MM.1S (cell line): ENCODE results near the gene SMARCAD1.

ENCODE experiments used
- DNase-seq: peaks from one replicate; pipeline ENCODE4 v3.0.0-alpha.2; 2015
- H2AFZ ChIP-seq: fragments of 300-600 bp; sonication (generic); 2 replicates; pipeline ENCODE4 v1.6.0; 2016; ENCODE audit warnings: antibody characterized with exemption, low read length
- H3F3A ChIP-seq: fragments of 300-600 bp; sonication (generic); 2 replicates; pipeline ENCODE4 v1.6.1; 2016; ENCODE audit warnings: mild to moderate bottlenecking, antibody characterized with exemption, low read length, moderate library complexity, mixed read lengths; ENCODE audit not compliant: insufficient read depth
- H3K27ac ChIP-seq: fragments of 300-600 bp; sonication (generic); 2 replicates; pipeline ENCODE4 v1.5.1; 2016; ENCODE audit warnings: mild to moderate bottlenecking, low read length
- H3K27me3 ChIP-seq: fragments of 300-600 bp; sonication (generic); replicated peaks from 2 replicates; pipeline ENCODE4 v1.6.0; 2016; ENCODE audit warnings: low read length; ENCODE audit not compliant: insufficient read depth
- H3K36me3 ChIP-seq: fragments of 300-600 bp; sonication (generic); replicated peaks from 2 replicates; pipeline ENCODE4 v1.6.1; 2016; ENCODE audit warnings: mild to moderate bottlenecking, low read length, mixed read lengths; ENCODE audit not compliant: insufficient read depth
- H3K4me1 ChIP-seq: fragments of 300-600 bp; sonication (generic); 2 replicates; pipeline ENCODE4 v1.6.1; 2016; ENCODE audit warnings: low read length, mixed read lengths
- H3K4me2 ChIP-seq: fragments of 300-600 bp; sonication (generic); 2 replicates; pipeline ENCODE4 v1.6.0; 2016; ENCODE audit warnings: low read depth, low read length
- H3K4me3 ChIP-seq: fragments of 300-600 bp; sonication (generic); 2 replicates; pipeline ENCODE4 v1.5.1; 2016; ENCODE audit warnings: low read length, mixed read lengths
- H3K79me2 ChIP-seq: fragments of 300-600 bp; sonication (generic); 2 replicates; pipeline ENCODE4 v1.6.1; 2016; ENCODE audit warnings: mixed run types, low read length, mixed read lengths
- H3K9ac ChIP-seq: fragments of 300-600 bp; sonication (generic); 2 replicates; pipeline ENCODE4 v1.6.1; 2016; ENCODE audit warnings: low read length, mixed read lengths
- H3K9me2 ChIP-seq: fragments of 300-600 bp; sonication (generic); replicated peaks from 2 replicates; pipeline ENCODE4 v1.6.1; 2016; ENCODE audit warnings: mild to moderate bottlenecking, low read length, mixed read lengths; ENCODE audit not compliant: insufficient read depth
- H3K9me3 ChIP-seq: fragments of 300-600 bp; sonication (generic); replicated peaks from 2 replicates; pipeline ENCODE4 v1.6.1; 2016; ENCODE audit warnings: mild to moderate bottlenecking, low read length, mixed read lengths; ENCODE audit not compliant: insufficient read depth
- H4K20me1 ChIP-seq: fragments of 300-600 bp; sonication (generic); 2 replicates; pipeline ENCODE4 v1.6.1; 2016; ENCODE audit warnings: mild to moderate bottlenecking, low read length, moderate library complexity, mixed read lengths; ENCODE audit not compliant: insufficient read depth
- CTCF ChIP-seq: fragments of 300-600 bp; sonication (generic); IDR thresholded peaks from 2 replicates; pipeline ENCODE4 v1.5.1; 2016; ENCODE audit warnings: antibody characterized with exemption, low read length, mixed read lengths
- EZH2 ChIP-seq: fragments of 300-600 bp; sonication (generic); optimal IDR thresholded peaks from 2 replicates; pipeline ENCODE3; 2017; ENCODE audit warnings: low read depth, mild to moderate bottlenecking, antibody characterized with exemption, low read length, mixed read lengths
- EZH2phosphoT487 ChIP-seq: fragments of 300-600 bp; sonication (generic); IDR thresholded peaks from 2 replicates; pipeline ENCODE4 v1.6.1; 2018; ENCODE audit warnings: antibody characterized with exemption, low read length

The SMARCAD1 gene

DNA sequence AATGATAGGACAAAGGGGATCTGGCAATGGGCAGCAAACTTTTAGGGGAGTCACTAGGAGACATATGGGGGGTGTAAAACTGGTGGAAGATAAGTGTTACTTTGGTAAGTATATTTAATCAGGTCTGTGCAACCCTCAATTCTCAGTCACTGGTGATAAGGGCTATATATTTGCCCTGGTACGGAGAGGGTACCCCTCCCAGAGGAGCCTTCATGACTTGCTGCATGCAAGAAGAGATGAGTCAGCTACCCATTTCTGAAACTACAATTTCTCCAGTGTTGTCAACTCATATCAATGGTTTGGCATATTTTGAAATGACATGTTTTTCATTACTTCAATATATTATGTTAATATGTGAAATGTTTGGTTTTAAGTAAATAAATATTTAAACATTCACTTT, 14.3 kb downstream of the SMARCAD1 start:
- H3K36me3 ChIP-seq = 0 out of 2 replicates have a peak, but pooled peaks cover 3% of the 10 kb centered on the region
- no peak overlapping the region for H3K4me3 ChIP-seq
- H2AFZ ChIP-seq = no peak overlapping the region
- no peaks in the 10 kb centered on the region for H3K27me3 ChIP-seq
- no peak overlapping the region for H3K4me2 ChIP-seq
- H3K79me2 ChIP-seq = peaks cover 17% of the 10 kb centered on the region; the same call in 1 of the 2 replicates
- DNase-seq = no peak
- no peak overlapping the region for H3K9ac ChIP-seq
- H3K9me3 ChIP-seq = no peaks in the 10 kb centered on the region
- no peak overlapping the region for H3K27ac ChIP-seq
- no peaks in the 10 kb centered on the region for H3F3A ChIP-seq
- no peaks in the 10 kb centered on the region for H4K20me1 ChIP-seq
- no peaks in the 10 kb centered on the region for H3K4me1 ChIP-seq
- TF ChIP-seq CTCF (no peak), EZH2phosphoT487 (no peak), EZH2 (no peak)
- no peaks in the 10 kb centered on the region for H3K9me2 ChIP-seq

DNA sequence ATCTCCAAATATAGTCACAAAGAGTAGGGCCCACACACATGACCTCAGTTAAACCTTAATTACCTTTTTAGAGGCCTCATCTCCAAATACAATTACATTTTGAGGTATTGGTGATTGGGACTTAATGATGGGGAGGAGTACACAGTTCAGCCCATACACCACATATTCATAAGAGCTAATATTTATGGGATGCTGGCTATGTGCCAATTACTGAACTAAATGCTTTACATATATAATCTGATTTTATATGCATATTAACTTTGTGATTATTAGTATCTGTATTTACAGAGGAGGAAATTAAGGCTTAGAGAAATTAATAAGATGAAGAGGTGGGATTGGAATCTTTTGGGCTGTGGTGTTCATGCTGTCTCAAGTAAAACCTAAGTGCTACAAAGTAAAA, 17.8 kb downstream of the SMARCAD1 start:
- H2AFZ ChIP-seq = no peak overlapping the region
- H3K9me2 ChIP-seq = no peaks in the 10 kb centered on the region
- no peaks in the 10 kb centered on the region for H3K9me3 ChIP-seq
- no peaks in the 10 kb centered on the region for H3K27me3 ChIP-seq
- H3K4me1 ChIP-seq = no peaks in the 10 kb centered on the region
- no peak overlapping the region for H3K4me3 ChIP-seq
- no peaks in the 10 kb centered on the region for H3K36me3 ChIP-seq
- no peaks in the 10 kb centered on the region for H3F3A ChIP-seq
- no peak for DNase-seq
- H3K79me2 ChIP-seq = peaks cover 5% of the 10 kb centered on the region; the same call in 1 of the 2 replicates
- TF ChIP-seq CTCF (no peak), EZH2phosphoT487 (no peak), EZH2 (no peak)
- H3K4me2 ChIP-seq = no peak overlapping the region
- no peak overlapping the region for H3K9ac ChIP-seq
- H3K27ac ChIP-seq = no peak overlapping the region
- no peaks in the 10 kb centered on the region for H4K20me1 ChIP-seq

DNA sequence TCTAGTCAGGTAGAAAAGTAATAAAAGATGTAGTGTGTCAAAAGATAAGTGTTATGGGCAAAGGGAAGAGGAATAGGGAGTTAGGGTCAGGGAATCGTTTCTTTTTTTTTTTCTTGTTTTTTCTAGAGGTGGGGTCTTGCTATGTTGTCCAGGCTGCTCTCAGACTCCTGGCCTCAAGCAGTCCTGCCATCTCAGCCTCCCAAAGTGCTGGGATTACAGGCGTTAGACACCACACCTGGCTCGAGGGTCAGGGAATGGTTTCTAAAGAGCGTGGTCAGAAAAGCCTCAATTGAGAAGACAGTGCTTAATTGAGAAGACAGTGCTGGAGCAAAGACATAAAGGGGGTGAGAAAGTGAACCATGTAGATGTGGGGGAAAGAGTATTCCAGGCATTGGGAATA, 19.1 kb downstream of the SMARCAD1 start:
- H3K27me3 ChIP-seq = no peaks in the 10 kb centered on the region
- no peak overlapping the region for H3K4me3 ChIP-seq
- H3K27ac ChIP-seq = no peak overlapping the region
- no peak overlapping the region for H3K4me2 ChIP-seq
- H3K36me3 ChIP-seq = no peaks in the 10 kb centered on the region
- TF ChIP-seq CTCF (no peak), EZH2phosphoT487 (no peak), EZH2 (no peak)
- DNase-seq = no peak
- H3K79me2 ChIP-seq = peaks cover 5% of the 10 kb centered on the region; the same call in 1 of the 2 replicates
- H3K9me3 ChIP-seq = no peaks in the 10 kb centered on the region
- no peak overlapping the region for H3K9ac ChIP-seq
- no peaks in the 10 kb centered on the region for H3F3A ChIP-seq
- H4K20me1 ChIP-seq = no peaks in the 10 kb centered on the region
- no peaks in the 10 kb centered on the region for H3K4me1 ChIP-seq
- H3K9me2 ChIP-seq = no peaks in the 10 kb centered on the region
- H2AFZ ChIP-seq = no peak overlapping the region
